Measurements from ENCODE around the gene APOA5. TPM values are rescaled to one million over a fixed set of nuclear protein-coding genes. Genes with fewer than 3 reads are reported as not detected.
"Not testable (repeated sequence)": the region's sequence is repeated elsewhere in the genome, so short reads cannot be mapped to it uniquely, and the experiment has no call there.

Gene APOA5
- total and polyA plus RNA-seq, 4 donors: not detected

DNA sequence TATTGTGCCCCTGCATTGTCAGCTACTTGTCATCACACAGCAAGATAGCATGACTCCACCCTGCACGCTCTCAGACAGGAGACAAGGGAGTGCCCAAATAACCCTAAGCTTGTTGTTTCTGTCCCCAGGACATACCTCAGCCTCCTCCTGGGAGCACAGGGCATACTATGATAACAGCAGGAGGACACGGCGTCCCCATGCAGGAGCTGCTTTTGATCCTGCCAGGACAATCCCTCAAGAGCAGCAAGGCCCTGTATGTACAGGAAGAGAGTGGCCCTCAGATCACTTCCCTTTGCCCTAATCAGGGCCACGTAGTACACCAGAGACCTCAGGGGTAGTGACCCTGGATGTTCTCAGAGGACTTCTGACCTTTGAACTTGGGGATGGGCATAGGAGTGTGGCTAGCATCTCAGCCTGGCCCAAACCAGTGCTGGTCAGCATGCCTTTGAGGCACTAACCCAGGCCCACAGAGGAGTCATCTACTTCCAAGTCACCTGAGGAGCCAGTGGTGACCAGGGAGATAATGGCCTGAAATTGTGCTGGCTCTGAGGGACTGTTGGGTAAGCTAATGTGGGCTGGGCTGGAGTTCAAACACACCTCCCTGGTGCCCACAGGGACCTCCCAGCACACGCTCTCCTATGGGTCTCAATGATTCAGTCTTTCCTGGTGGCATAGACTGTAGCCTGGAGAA is 22.2 kb upstream of the APOA5 start:
- no peak overlapping the region for H3K27ac ChIP-seq (ENCODE audit: low read depth, low read length)
- no peak overlapping the region for H3K4me3 ChIP-seq (ENCODE audit: low read depth, low read length)
- H3K36me3 ChIP-seq (ENCODE audit: control insufficient read depth, insufficient read depth, low read length): no peaks in the 10 kb centered on the region
- no peaks in the 10 kb centered on the region for H3K27me3 ChIP-seq (ENCODE audit: control insufficient read depth, insufficient read depth, low read length)
- DNase-seq (ENCODE audit: low read depth in 4 of 6, low spot score in 6 of 6): no peak
- 76% methylated on average over 3 of the region's 5 CpGs for WGBS (ENCODE audit: insufficient coverage)
- H3K9me3 ChIP-seq (ENCODE audit: control insufficient read depth, insufficient read depth, low read length): no peaks in the 10 kb centered on the region
- no peaks in the 10 kb centered on the region for H3K4me1 ChIP-seq (ENCODE audit: control insufficient read depth, insufficient read depth, low read length)

DNA sequence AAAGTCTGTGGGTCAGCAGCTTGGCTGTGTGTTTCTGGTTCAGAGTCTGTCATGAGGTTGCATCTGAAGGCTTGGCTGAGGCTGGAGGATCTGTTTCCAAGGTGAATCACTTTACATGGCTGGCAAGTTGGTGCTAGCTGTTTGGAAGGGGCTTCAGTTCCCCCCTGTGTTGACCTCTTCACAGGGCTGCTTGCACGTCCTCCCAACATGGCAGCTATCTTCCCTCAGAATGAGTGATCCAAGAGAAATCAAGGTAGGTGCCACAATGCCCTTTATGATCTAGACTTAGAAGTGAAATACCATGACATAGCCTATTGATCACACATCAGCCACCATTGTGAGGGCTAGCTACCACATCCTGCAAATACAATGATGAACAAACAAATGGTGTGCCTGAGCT is 21.5 kb upstream of the APOA5 start:
- Histone ChIP-seq H3K4me3 (ENCODE audit: low read depth, low read length) (no peak overlapping the region), H3K4me1 (ENCODE audit: control insufficient read depth, insufficient read depth, low read length) (no peaks in the 10 kb centered on the region), H3K9me3 (ENCODE audit: control insufficient read depth, insufficient read depth, low read length) (no peaks in the 10 kb centered on the region), H3K27ac (ENCODE audit: low read depth, low read length) (no peak overlapping the region), H3K36me3 (ENCODE audit: control insufficient read depth, insufficient read depth, low read length) (no peaks in the 10 kb centered on the region), H3K27me3 (ENCODE audit: control insufficient read depth, insufficient read depth, low read length) (no peaks in the 10 kb centered on the region)
- DNase-seq (ENCODE audit: low read depth in 4 of 6, low spot score in 6 of 6): no peak
- 90% methylated on average over 1 of the region's 1 CpG for WGBS (ENCODE audit: insufficient coverage)

DNA sequence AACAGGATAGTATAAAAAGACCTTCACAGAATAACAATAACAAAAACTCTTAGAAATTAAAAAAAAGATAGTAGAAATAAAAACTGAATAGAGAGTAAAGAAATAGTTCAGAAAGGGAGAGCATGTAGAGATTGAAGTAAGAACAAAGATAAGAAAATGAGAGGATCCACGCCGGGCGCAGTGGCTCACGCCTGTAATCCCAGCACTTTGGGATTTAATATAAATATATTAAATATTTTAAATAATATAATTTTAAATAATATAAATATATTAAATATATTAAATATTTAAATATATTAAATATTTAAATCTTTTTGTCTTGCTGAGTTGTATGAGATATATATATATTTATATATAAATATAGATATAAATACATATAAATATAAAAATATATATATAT is 20.4 kb upstream of the APOA5 start:
- no peak for DNase-seq (ENCODE audit: low read depth in 4 of 6, low spot score in 6 of 6)
- Histone ChIP-seq H3K36me3 (ENCODE audit: control insufficient read depth, insufficient read depth, low read length) (no peaks in the 10 kb centered on the region), H3K4me3 (ENCODE audit: low read depth, low read length) (no peak overlapping the region), H3K27ac (ENCODE audit: low read depth, low read length) (no peak overlapping the region), H3K4me1 (ENCODE audit: control insufficient read depth, insufficient read depth, low read length) (no peaks in the 10 kb centered on the region), H3K9me3 (ENCODE audit: control insufficient read depth, insufficient read depth, low read length) (no peaks in the 10 kb centered on the region), H3K27me3 (ENCODE audit: control insufficient read depth, insufficient read depth, low read length) (no peaks in the 10 kb centered on the region)
- WGBS (ENCODE audit: insufficient coverage): no CpG with 5 or more reads among the region's 4 CpGs

DNA sequence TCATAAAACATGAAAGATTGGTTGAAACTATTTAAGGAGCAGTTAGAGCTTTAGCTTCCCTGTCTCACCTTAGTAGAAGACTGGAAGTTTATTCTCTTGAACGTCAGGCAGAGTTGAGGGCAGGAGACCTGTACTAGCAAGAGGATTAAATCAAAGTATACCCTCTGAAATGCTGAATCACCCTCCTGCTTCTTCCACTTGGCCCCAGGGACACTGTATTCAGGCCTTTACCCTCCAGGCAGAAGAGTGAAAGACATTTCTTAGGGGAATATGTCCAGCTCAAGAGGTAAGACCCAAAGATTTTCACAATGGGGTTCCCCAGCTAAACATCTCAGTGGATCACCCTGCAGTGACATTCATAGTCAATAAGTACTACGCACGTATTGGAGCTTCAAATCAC is 19.5 kb upstream of the APOA5 start:
- WGBS (ENCODE audit: insufficient coverage): 92% methylated on average over 2 of the region's 3 CpGs
- H3K27ac ChIP-seq (ENCODE audit: low read depth, low read length): no peak overlapping the region
- H3K27me3 ChIP-seq (ENCODE audit: control insufficient read depth, insufficient read depth, low read length): no peaks in the 10 kb centered on the region
- no peak overlapping the region for H3K4me3 ChIP-seq (ENCODE audit: low read depth, low read length)
- no peaks in the 10 kb centered on the region for H3K36me3 ChIP-seq (ENCODE audit: control insufficient read depth, insufficient read depth, low read length)
- no peaks in the 10 kb centered on the region for H3K9me3 ChIP-seq (ENCODE audit: control insufficient read depth, insufficient read depth, low read length)
- no peak for DNase-seq (ENCODE audit: low read depth in 4 of 6, low spot score in 6 of 6)
- H3K4me1 ChIP-seq (ENCODE audit: control insufficient read depth, insufficient read depth, low read length): no peaks in the 10 kb centered on the region

DNA sequence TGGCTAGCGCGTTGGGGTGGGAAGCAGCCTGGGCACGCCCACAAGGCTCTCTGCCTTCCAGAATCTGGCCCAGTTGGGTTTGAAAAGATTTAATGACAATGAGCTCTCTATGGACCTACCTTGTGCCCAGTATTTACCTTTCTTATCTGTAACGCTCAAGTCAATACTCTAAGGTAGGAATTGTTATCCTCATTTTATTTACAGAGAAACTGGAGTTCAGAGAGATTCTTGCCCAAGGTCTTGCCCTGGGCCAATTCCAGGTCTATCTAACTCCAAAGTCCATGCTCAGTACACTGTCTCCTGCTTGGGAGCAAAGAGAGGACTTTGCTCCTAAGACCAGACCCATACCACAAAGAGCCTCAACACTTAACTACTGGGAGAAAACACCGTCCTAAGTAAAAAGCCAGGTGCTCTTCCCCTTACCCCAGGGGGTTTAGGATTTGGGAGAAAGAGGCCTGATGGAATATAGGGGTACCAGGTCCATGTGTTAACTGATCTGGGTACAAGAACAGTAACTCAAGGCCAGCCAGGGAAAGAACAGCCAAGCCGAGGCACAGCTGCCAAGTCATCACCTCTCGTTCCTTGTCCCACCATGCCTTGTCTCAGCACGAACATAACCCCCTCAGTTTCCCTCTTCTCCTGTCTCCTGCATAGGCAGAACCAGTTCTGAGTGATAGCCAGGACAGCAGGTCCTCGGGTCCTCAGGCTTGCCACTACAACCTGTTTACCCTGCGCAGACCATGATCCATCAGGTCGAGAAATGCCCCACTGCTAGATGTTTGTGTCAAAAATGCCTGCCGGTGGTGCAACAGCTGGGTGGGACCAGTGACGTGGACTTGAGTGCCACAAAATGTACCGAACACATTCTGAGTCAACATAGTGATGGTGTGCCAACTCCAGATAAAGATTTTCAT is 16.8 kb upstream of the APOA5 start:
- no peaks in the 10 kb centered on the region for H3K4me1 ChIP-seq (ENCODE audit: control insufficient read depth, insufficient read depth, low read length)
- H3K4me3 ChIP-seq (ENCODE audit: low read depth, low read length): no peak overlapping the region
- no peak for DNase-seq (ENCODE audit: low read depth in 4 of 6, low spot score in 6 of 6)
- 81% methylated on average over 7 of the region's 14 CpGs for WGBS (ENCODE audit: insufficient coverage)
- no peak overlapping the region for H3K27ac ChIP-seq (ENCODE audit: low read depth, low read length)
- H3K36me3 ChIP-seq (ENCODE audit: control insufficient read depth, insufficient read depth, low read length): no peaks in the 10 kb centered on the region
- no peaks in the 10 kb centered on the region for H3K9me3 ChIP-seq (ENCODE audit: control insufficient read depth, insufficient read depth, low read length)
- no peaks in the 10 kb centered on the region for H3K27me3 ChIP-seq (ENCODE audit: control insufficient read depth, insufficient read depth, low read length)

DNA sequence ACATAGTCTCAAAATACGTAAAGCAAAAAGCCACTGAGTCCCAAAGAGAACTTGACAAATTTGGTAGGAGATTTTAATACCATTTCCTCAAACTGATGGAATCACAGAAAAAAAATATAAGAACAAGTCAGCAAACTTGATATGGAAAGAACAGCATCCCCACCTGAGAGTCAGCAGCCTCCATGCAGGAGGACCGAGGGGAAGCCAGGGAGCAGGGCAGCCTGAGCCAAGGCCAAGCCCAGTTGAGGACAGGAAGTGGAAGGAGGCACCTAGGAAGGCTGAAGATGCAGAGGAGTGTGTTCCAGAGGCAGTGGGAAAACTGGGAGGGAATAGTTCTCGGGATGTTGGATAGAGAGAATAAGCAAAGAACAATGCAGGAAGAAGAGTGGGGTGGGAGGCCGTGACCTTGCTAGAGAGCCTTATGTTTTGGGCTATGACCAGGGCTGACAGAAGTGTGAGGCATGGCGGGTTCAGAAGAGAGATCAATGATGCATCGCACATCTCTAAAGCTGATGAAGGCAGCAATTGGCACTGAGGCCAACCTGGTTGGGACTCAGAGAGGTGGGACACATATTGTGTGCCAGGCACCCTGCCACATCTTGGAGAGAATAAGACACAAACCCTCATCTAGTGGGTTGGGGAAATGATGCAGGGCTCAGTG is 16.1 kb upstream of the APOA5 start:
- no peaks in the 10 kb centered on the region for H3K27me3 ChIP-seq (ENCODE audit: control insufficient read depth, insufficient read depth, low read length)
- H3K4me1 ChIP-seq (ENCODE audit: control insufficient read depth, insufficient read depth, low read length): no peaks in the 10 kb centered on the region
- H3K27ac ChIP-seq (ENCODE audit: low read depth, low read length): no peak overlapping the region
- H3K4me3 ChIP-seq (ENCODE audit: low read depth, low read length): no peak overlapping the region
- no peak for DNase-seq (ENCODE audit: low read depth in 4 of 6, low spot score in 6 of 6)
- no peaks in the 10 kb centered on the region for H3K9me3 ChIP-seq (ENCODE audit: control insufficient read depth, insufficient read depth, low read length)
- 85% methylated on average over 4 of the region's 6 CpGs for WGBS (ENCODE audit: insufficient coverage)
- H3K36me3 ChIP-seq (ENCODE audit: control insufficient read depth, insufficient read depth, low read length): no peaks in the 10 kb centered on the region

DNA sequence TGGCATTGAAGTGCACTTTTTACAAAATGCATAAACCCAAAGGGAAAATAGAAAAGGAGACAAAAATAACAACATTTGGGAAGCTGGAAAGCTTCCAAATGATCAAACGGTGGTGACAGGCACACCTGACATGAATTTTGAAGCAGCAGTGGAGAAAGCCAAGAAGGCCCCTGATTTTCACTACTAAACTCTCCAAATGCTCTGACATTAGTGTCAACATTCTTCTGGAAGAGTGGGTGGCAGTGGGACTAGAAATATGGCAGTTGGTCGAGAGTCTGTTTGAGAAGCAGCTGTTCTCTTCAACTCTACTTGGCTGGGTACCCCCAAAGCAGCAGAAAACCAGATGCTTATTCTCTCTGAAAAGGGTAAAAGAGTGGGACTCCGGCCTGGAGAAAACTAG is 12.3 kb upstream of the APOA5 start:
- Histone ChIP-seq H3K27me3 (ENCODE audit: control insufficient read depth, insufficient read depth, low read length) (no peaks in the 10 kb centered on the region), H3K4me1 (ENCODE audit: control insufficient read depth, insufficient read depth, low read length) (no peaks in the 10 kb centered on the region), H3K9me3 (ENCODE audit: control insufficient read depth, insufficient read depth, low read length) (no peaks in the 10 kb centered on the region), H3K36me3 (ENCODE audit: control insufficient read depth, insufficient read depth, low read length) (no peaks in the 10 kb centered on the region), H3K27ac (ENCODE audit: low read depth, low read length) (no peak overlapping the region), H3K4me3 (ENCODE audit: low read depth, low read length) (no peak overlapping the region)
- DNase-seq (ENCODE audit: low read depth in 4 of 6, low spot score in 6 of 6): peak in 1 of 6 donors; percentile 52
- 29% methylated on average over 2 of the region's 3 CpGs for WGBS (ENCODE audit: insufficient coverage)

DNA sequence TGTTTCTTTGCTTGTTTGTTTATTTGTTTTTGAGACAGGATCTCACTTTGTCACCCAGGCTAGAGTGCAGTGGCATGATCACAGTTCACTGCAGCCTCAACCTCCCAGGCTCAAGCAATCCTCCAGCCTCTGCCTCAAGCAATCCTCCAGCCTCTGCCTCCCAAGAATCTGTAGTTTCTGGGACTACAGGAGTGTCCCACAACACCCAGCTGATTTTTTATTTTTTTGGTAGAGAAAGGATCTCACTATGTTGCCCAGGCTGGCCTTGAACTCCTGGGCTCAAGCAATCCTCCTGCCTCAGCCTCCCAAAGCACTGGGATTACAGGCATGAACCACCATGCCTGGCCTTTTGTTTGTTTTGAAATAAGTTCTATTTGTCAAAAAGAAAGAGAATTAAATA is 10.0 kb upstream of the APOA5 start:
- not testable (repeated sequence) for H3K4me3 ChIP-seq (ENCODE audit: low read depth, low read length); DNase-seq (ENCODE audit: low read depth in 4 of 6, low spot score in 6 of 6); H3K36me3 ChIP-seq (ENCODE audit: control insufficient read depth, insufficient read depth, low read length); H3K27ac ChIP-seq (ENCODE audit: low read depth, low read length); H3K4me1 ChIP-seq (ENCODE audit: control insufficient read depth, insufficient read depth, low read length); H3K9me3 ChIP-seq (ENCODE audit: control insufficient read depth, insufficient read depth, low read length); H3K27me3 ChIP-seq (ENCODE audit: control insufficient read depth, insufficient read depth, low read length)

DNA sequence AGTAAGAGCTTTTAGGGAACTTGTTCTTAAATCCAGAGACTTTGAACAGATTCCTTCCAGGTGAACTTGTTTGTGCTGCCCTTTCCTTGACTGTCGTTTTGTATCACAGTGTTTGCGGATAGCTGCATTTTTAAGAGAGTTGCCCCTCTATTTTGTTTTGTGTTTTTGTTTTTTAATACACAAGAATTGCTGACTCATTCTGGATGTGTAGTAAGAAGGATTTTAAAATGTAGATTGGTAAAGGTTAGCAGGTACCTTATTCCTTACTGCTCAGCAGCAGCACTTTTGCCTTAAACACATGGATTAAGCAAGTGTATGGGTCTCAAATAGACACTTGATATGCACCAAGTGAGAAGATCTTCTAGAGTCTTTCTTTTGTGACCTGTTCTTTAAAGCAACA is 8.9 kb upstream of the APOA5 start:
- no peaks in the 10 kb centered on the region for H3K9me3 ChIP-seq (ENCODE audit: control insufficient read depth, insufficient read depth, low read length)
- WGBS (ENCODE audit: insufficient coverage): no CpG with 5 or more reads among the region's 2 CpGs
- H3K27me3 ChIP-seq (ENCODE audit: control insufficient read depth, insufficient read depth, low read length): no peaks in the 10 kb centered on the region
- no peaks in the 10 kb centered on the region for H3K36me3 ChIP-seq (ENCODE audit: control insufficient read depth, insufficient read depth, low read length)
- H3K27ac ChIP-seq (ENCODE audit: low read depth, low read length): no peak overlapping the region
- no peak for DNase-seq (ENCODE audit: low read depth in 4 of 6, low spot score in 6 of 6)
- H3K4me1 ChIP-seq (ENCODE audit: control insufficient read depth, insufficient read depth, low read length): no peaks in the 10 kb centered on the region
- H3K4me3 ChIP-seq (ENCODE audit: low read depth, low read length): no peak overlapping the region

Data from spinal cord (tissue), 10 donors.